OCI-LY3 (cell line): ENCODE measurements around the gene SEMA3G.

Source experiments
- H2AFZ ChIP-seq: fragments of 200-600, 300-600 bp; shearing (Covaris generic); 2 replicates; pipeline ENCODE4 v1.6.0; 2014; ENCODE audit warnings: antibody characterized with exemption, low read depth, low read length
- H3K27ac ChIP-seq: fragments of 200-600, 300-600 bp; sonication (generic); 2 replicates; pipeline ENCODE4 v1.5.1; 2014; ENCODE audit warnings: mild to moderate bottlenecking, low read length, moderate library complexity, mixed read lengths
- H3K27me3 ChIP-seq: fragments of 200-600, 300-600 bp; sonication (generic); 2 replicates; pipeline ENCODE4 v1.6.1; 2014; ENCODE audit warnings: low read depth, low read length, mixed read lengths
- H3K36me3 ChIP-seq: fragments of 200-600, 300-600 bp; sonication (generic); replicated peaks from 2 replicates; pipeline ENCODE3; 2014; ENCODE audit warnings: low read depth, low read length, mixed read lengths
- H3K4me1 ChIP-seq: fragments of 300-600, 200-600 bp; sonication (generic); 2 replicates; pipeline ENCODE4 v1.6.1; 2014; ENCODE audit warnings: low read length, mixed read lengths
- H3K4me2 ChIP-seq: fragments of 200-600, 300-600 bp; sonication (generic); 2 replicates; pipeline ENCODE4 v1.6.1; 2014; ENCODE audit warnings: low read length, mixed read lengths
- H3K4me3 ChIP-seq: fragments of 300-600, 200-600 bp; sonication (generic); 2 replicates; pipeline ENCODE4 v1.5.1; 2014; ENCODE audit warnings: antibody characterized with exemption, mild to moderate bottlenecking, low read length, moderate library complexity
- H3K79me2 ChIP-seq: fragments of 300-600, 200-600 bp; shearing (Covaris generic); 2 replicates; pipeline ENCODE4 v1.6.1; 2014; ENCODE audit warnings: mild to moderate bottlenecking, low read length, mixed read lengths
- H3K9ac ChIP-seq: fragments of 300-600, 200-600 bp; shearing (Covaris generic); 2 replicates; pipeline ENCODE4 v1.6.0; 2014; ENCODE audit warnings: mild to moderate bottlenecking, low read length, moderate library complexity
- H3K9me3 ChIP-seq: fragments of 200-600, 300-600 bp; shearing (Covaris generic); 2 replicates; pipeline ENCODE4 v1.6.1; 2014; ENCODE audit warnings: low read length, mixed read lengths; ENCODE audit not compliant: insufficient read depth
- H4K20me1 ChIP-seq: fragments of 200-600, 300-600 bp; sonication (generic); 2 replicates; pipeline ENCODE4 v1.6.1; 2016; ENCODE audit warnings: low read length, mixed read lengths; ENCODE audit not compliant: insufficient read depth
- EZH2phosphoT487 ChIP-seq: fragments of 200-600 bp; shearing (Covaris generic); IDR thresholded peaks from 2 replicates; pipeline ENCODE4 v1.6.1; 2018; ENCODE audit warnings: antibody characterized with exemption, mixed run types, low read depth
- TF ChIP-seq, protein P1 (sequence below): fragments of 200-600, 300-600 bp; sonication (generic); IDR thresholded peaks from 2 replicates; pipeline ENCODE4 v1.5.1; 2014; ENCODE audit warnings: antibody characterized with exemption, low read length, low read depth

Gene SEMA3G

DNA sequence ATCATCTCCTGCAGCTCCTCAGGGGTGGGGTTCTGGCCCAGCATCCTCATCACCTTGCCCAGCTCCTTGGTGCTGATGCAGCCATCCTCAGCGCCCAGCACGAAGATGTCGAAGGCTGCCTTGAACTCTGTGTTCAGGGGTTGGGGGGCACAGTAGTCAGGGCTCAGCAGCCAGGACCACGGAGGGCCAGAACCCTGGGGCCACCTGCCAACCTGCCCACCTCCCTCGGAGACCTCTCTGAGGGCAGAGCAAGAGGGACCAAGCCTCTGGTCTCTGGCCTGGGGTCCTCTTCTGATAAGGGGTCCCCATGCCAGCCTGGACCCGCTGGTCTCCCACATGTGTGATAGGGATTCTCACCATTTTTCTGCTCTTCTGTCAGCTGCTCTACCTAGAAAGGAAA lies 7.2 kb upstream of the SEMA3G start:
- Histone ChIP-seq H3K4me2 (no peak overlapping the region), H3K27ac (no peak overlapping the region)
- TF ChIP-seq, protein P1, sequence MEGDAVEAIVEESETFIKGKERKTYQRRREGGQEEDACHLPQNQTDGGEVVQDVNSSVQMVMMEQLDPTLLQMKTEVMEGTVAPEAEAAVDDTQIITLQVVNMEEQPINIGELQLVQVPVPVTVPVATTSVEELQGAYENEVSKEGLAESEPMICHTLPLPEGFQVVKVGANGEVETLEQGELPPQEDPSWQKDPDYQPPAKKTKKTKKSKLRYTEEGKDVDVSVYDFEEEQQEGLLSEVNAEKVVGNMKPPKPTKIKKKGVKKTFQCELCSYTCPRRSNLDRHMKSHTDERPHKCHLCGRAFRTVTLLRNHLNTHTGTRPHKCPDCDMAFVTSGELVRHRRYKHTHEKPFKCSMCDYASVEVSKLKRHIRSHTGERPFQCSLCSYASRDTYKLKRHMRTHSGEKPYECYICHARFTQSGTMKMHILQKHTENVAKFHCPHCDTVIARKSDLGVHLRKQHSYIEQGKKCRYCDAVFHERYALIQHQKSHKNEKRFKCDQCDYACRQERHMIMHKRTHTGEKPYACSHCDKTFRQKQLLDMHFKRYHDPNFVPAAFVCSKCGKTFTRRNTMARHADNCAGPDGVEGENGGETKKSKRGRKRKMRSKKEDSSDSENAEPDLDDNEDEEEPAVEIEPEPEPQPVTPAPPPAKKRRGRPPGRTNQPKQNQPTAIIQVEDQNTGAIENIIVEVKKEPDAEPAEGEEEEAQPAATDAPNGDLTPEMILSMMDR, result no peak
- TF ChIP-seq EZH2phosphoT487, result no peak

GRCh38 chr3:52451237-52452083 lies 6.6 kb upstream of the SEMA3G start:
- H3K4me1 ChIP-seq, result peaks cover 17% of the 10 kb centered on the region

More for the DNA sequence above, 7.2 kb upstream of the SEMA3G start:
- Histone ChIP-seq H3K4me1 (peaks cover 18% of the 10 kb centered on the region), H4K20me1 (no peaks in the 10 kb centered on the region), H2AFZ (no peak overlapping the region), H3K79me2 (peaks cover 21% of the 10 kb centered on the region), H3K4me3 (no peak overlapping the region), H3K36me3 (no peaks in the 10 kb centered on the region), H3K9me3 (no peaks in the 10 kb centered on the region), H3K9ac (no peak overlapping the region), H3K27me3 (no peaks in the 10 kb centered on the region)

GRCh38 chr3:52450489-52451236 lies 5.8 kb upstream of the SEMA3G start:
- Histone ChIP-seq H3K79me2 (peaks cover 6% of the 10 kb centered on the region), H3K36me3 (no peaks in the 10 kb centered on the region), H3K9me3 (no peaks in the 10 kb centered on the region), H4K20me1 (no peaks in the 10 kb centered on the region), H3K27me3 (no peaks in the 10 kb centered on the region), H3K4me2 (no peak overlapping the region), H3K4me3 (no peak overlapping the region), H3K27ac (no peak overlapping the region), H3K4me1 (peaks cover 18% of the 10 kb centered on the region), H2AFZ (no peak overlapping the region), H3K9ac (no peak overlapping the region)
- no peak for TF ChIP-seq EZH2phosphoT487
- TF ChIP-seq, protein P1, result no peak

More at GRCh38 chr3:52451237-52452083, 6.6 kb upstream of the SEMA3G start:
- Histone ChIP-seq H3K36me3 (no peaks in the 10 kb centered on the region), H3K27me3 (no peaks in the 10 kb centered on the region), H2AFZ (no peak overlapping the region), H3K9ac (no peak overlapping the region), H4K20me1 (no peaks in the 10 kb centered on the region), H3K4me3 (no peak overlapping the region), H3K9me3 (no peaks in the 10 kb centered on the region), H3K79me2 (peaks cover 14% of the 10 kb centered on the region), H3K27ac (no peak overlapping the region), H3K4me2 (no peak overlapping the region)
- TF ChIP-seq, protein P1, result no peak
- no peak for TF ChIP-seq EZH2phosphoT487
